GM06990 (cell line): ENCODE measurements around the gene ST6GALNAC1.

Experiments
- DNase-seq: peaks from one replicate; pipeline ENCODE4 v3.0.0-alpha.2; 2011; ENCODE audit not compliant: insufficient read length; ENCODE audit errors: extremely low read depth
- H3K27me3 ChIP-seq: replicated peaks from 2 replicates; pipeline ENCODE4 v1.6.0; 2011; ENCODE audit warnings: low read length; ENCODE audit not compliant: control insufficient read depth, insufficient read depth
- H3K36me3 ChIP-seq: 2 replicates; pipeline ENCODE4 v1.5.1; 2011; ENCODE audit warnings: low read length; ENCODE audit not compliant: control insufficient read depth, insufficient read depth
- H3K4me3 ChIP-seq: replicated peaks from 2 replicates; pipeline ENCODE4 v1.5.1; 2011; ENCODE audit warnings: low read depth, mild to moderate bottlenecking, control low read depth, low read length
- CTCF ChIP-seq: IDR thresholded peaks from 2 replicates; pipeline ENCODE4 v1.5.1; 2011; ENCODE audit warnings: low read length, control low read depth, mild to moderate bottlenecking, inconsistent platforms; ENCODE audit not compliant: insufficient read depth, poor library complexity, severe bottlenecking

The ST6GALNAC1 gene

GRCh38 chr17:76599694-76600460 is 43.7 kb downstream of the ST6GALNAC1 start:
- TF ChIP-seq CTCF: no peak
- no peaks in the 10 kb centered on the region for H3K27me3 ChIP-seq
- H3K36me3 ChIP-seq: no peaks in the 10 kb centered on the region
- DNase-seq: no peak
- H3K4me3 ChIP-seq: no peak overlapping the region

- no peaks in the 10 kb centered on the region for H3K27me3 ChIP-seq
- DNase-seq: no peak
- no peaks in the 10 kb centered on the region for H3K36me3 ChIP-seq
- no peak overlapping the region for H3K4me3 ChIP-seq
- TF ChIP-seq CTCF: no peak
These were observed 45.5 kb downstream of the ST6GALNAC1 start for GRCh38 chr17:76598004-76598439.

- DNase-seq: no peak
- H3K27me3 ChIP-seq: no peaks in the 10 kb centered on the region
These were observed 46.2 kb downstream of the ST6GALNAC1 start for GRCh38 chr17:76597156-76598003.

GRCh38 chr17:76594690-76595089 is 48.9 kb downstream of the ST6GALNAC1 start:
- Histone ChIP-seq H3K4me3 (no peak overlapping the region), H3K36me3 (no peaks in the 10 kb centered on the region), H3K27me3 (no peaks in the 10 kb centered on the region)
- no peak for DNase-seq
- TF ChIP-seq CTCF: no peak

More at GRCh38 chr17:76597156-76598003, 46.2 kb downstream of the ST6GALNAC1 start:
- H3K36me3 ChIP-seq: no peaks in the 10 kb centered on the region
- H3K4me3 ChIP-seq: no peak overlapping the region
- no peak for TF ChIP-seq CTCF

GRCh38 chr17:76593959-76594358 is 49.6 kb downstream of the ST6GALNAC1 start:
- Histone ChIP-seq H3K4me3 (no peak overlapping the region), H3K36me3 (no peaks in the 10 kb centered on the region), H3K27me3 (no peaks in the 10 kb centered on the region)
- no peak for DNase-seq
- TF ChIP-seq CTCF: no peak
